ENCODE results near the gene CCDC3. TPM values are rescaled to one million over a fixed set of nuclear protein-coding genes. Genes with fewer than 3 reads are reported as not detected.

CCDC3 gene
- total and polyA plus RNA-seq, 2 experiments from 2014 or later, result not detected

GRCh38 chr10:12910835-12911234 is 90.7 kb downstream of the CCDC3 start:
- WGBS, 2 experiments (ENCODE audit: low coverage in 1 of 2, low lambda C conversion rate in 2 of 2, missing lambda C conversion rate in 2 of 2), result 39% methylated on average over 4 of the region's 4 CpGs
- in situ Hi-C loops (cut with MboI), result no loop called here

GRCh38 chr10:12909836-12910185 is 91.7 kb downstream of the CCDC3 start:
- in situ Hi-C loops (cut with MboI), result no loop called here
- 0 to 2% methylated on average over 3 of the region's 3 CpGs for WGBS, 2 experiments (ENCODE audit: low coverage in 1 of 2, low lambda C conversion rate in 2 of 2, missing lambda C conversion rate in 2 of 2)
- Histone ChIP-seq H3F3A (ENCODE audit: insufficient read depth) (no peaks in the 10 kb centered on the region), H3K27ac (no peak overlapping the region), H3K4me2 (ENCODE audit: unreplicated experiment) (no peak overlapping the region), H3K79me2 (ENCODE audit: insufficient read depth) (no peaks in the 10 kb centered on the region), H3K9ac (no peak overlapping the region), H4K20me1 (ENCODE audit: insufficient read depth) (no peaks in the 10 kb centered on the region), H3K4me1 (ENCODE audit: insufficient read depth) (no peaks in the 10 kb centered on the region), H3K9me3 (ENCODE audit: low read depth) (no peaks in the 10 kb centered on the region), H3K27me3 (replicated peaks; ENCODE audit: insufficient read depth) (no peaks in the 10 kb centered on the region; the same call in 1 of the 2 replicates), H3K36me3 (ENCODE audit: low read depth) (no peaks in the 10 kb centered on the region), H3K9me2 (ENCODE audit: insufficient read depth) (no peaks in the 10 kb centered on the region), H3K4me3 (no peak overlapping the region), H2AFZ (no peak overlapping the region)
- TF ChIP-seq EZH2phosphoT487 (IDR thresholded peaks at IDR 0.05; ENCODE audit: insufficient read depth, low read depth), result no peak
- no peak for DNase-seq

More at GRCh38 chr10:12910835-12911234, 90.7 kb downstream of the CCDC3 start:
- no peaks in the 10 kb centered on the region for H3K4me1 ChIP-seq (ENCODE audit: insufficient read depth)
- no peak overlapping the region for H3K4me3 ChIP-seq
- H3K79me2 ChIP-seq (ENCODE audit: insufficient read depth), result no peaks in the 10 kb centered on the region
- no peak for TF ChIP-seq EZH2phosphoT487 (IDR thresholded peaks at IDR 0.05; ENCODE audit: insufficient read depth, low read depth)
- TF ChIP-seq EZH2 (IDR thresholded peaks at IDR 0.05; ENCODE audit: insufficient read depth, poor library complexity, severe bottlenecking), result no peak
- H3K4me2 ChIP-seq (ENCODE audit: unreplicated experiment), result no peak overlapping the region
- H2AFZ ChIP-seq, result no peak overlapping the region
- no peaks in the 10 kb centered on the region for H3F3A ChIP-seq (ENCODE audit: insufficient read depth)
- H3K27ac ChIP-seq, result no peak overlapping the region
- no peaks in the 10 kb centered on the region for H3K9me2 ChIP-seq (ENCODE audit: insufficient read depth)
- H3K9ac ChIP-seq, result no peak overlapping the region
- H3K27me3 ChIP-seq (replicated peaks; ENCODE audit: insufficient read depth), result no peaks in the 10 kb centered on the region
- no peak for DNase-seq
- H4K20me1 ChIP-seq (ENCODE audit: insufficient read depth), result no peaks in the 10 kb centered on the region
- H3K9me3 ChIP-seq (ENCODE audit: low read depth), result no peaks in the 10 kb centered on the region
- no peaks in the 10 kb centered on the region for H3K36me3 ChIP-seq (ENCODE audit: low read depth)

- no peaks in the 10 kb centered on the region for H3F3A ChIP-seq (ENCODE audit: insufficient read depth)
- H3K36me3 ChIP-seq (ENCODE audit: low read depth), result no peaks in the 10 kb centered on the region
- H3K4me2 ChIP-seq (ENCODE audit: unreplicated experiment), result no peak overlapping the region
- H4K20me1 ChIP-seq (ENCODE audit: insufficient read depth), result no peaks in the 10 kb centered on the region
- TF ChIP-seq EZH2phosphoT487 (IDR thresholded peaks at IDR 0.05; ENCODE audit: insufficient read depth, low read depth), result no peak
- no peak for TF ChIP-seq EZH2 (IDR thresholded peaks at IDR 0.05; ENCODE audit: insufficient read depth, poor library complexity, severe bottlenecking)
- H2AFZ ChIP-seq, result no peak overlapping the region
- no peak overlapping the region for H3K9ac ChIP-seq
- in situ Hi-C loops (cut with MboI), result no loop called here
- H3K27ac ChIP-seq, result no peak overlapping the region
- DNase-seq, result no peak
- no peaks in the 10 kb centered on the region; the same call in 1 of the 2 replicates for H3K27me3 ChIP-seq (replicated peaks; ENCODE audit: insufficient read depth)
- H3K79me2 ChIP-seq (ENCODE audit: insufficient read depth), result no peaks in the 10 kb centered on the region
- H3K9me2 ChIP-seq (ENCODE audit: insufficient read depth), result no peaks in the 10 kb centered on the region
- no peaks in the 10 kb centered on the region for H3K9me3 ChIP-seq (ENCODE audit: low read depth)
- no peaks in the 10 kb centered on the region for H3K4me1 ChIP-seq (ENCODE audit: insufficient read depth)
- 67 to 73% methylated on average over 9 of the region's 9 CpGs for WGBS, 2 experiments (ENCODE audit: low coverage in 1 of 2, low lambda C conversion rate in 2 of 2, missing lambda C conversion rate in 2 of 2)
- no peak overlapping the region for H3K4me3 ChIP-seq
Measured at GRCh38 chr10:12909182-12909835, 92.2 kb downstream of the CCDC3 start.

GRCh38 chr10:12908773-12909172 is 92.7 kb downstream of the CCDC3 start:
- Histone ChIP-seq H3K36me3 (ENCODE audit: low read depth) (no peaks in the 10 kb centered on the region), H2AFZ (no peak overlapping the region), H3K4me1 (ENCODE audit: insufficient read depth) (no peaks in the 10 kb centered on the region), H3K79me2 (ENCODE audit: insufficient read depth) (no peaks in the 10 kb centered on the region), H3K4me3 (no peak overlapping the region), H3K9ac (no peak overlapping the region), H3F3A (ENCODE audit: insufficient read depth) (no peaks in the 10 kb centered on the region), H3K4me2 (ENCODE audit: unreplicated experiment) (no peak overlapping the region), H3K9me2 (ENCODE audit: insufficient read depth) (no peaks in the 10 kb centered on the region), H3K27ac (no peak overlapping the region), H4K20me1 (ENCODE audit: insufficient read depth) (no peaks in the 10 kb centered on the region), H3K27me3 (replicated peaks; ENCODE audit: insufficient read depth) (no peaks in the 10 kb centered on the region; the same call in 1 of the 2 replicates), H3K9me3 (ENCODE audit: low read depth) (no peaks in the 10 kb centered on the region)
- TF ChIP-seq EZH2 (IDR thresholded peaks at IDR 0.05; ENCODE audit: insufficient read depth, poor library complexity, severe bottlenecking) (no peak), EZH2phosphoT487 (IDR thresholded peaks at IDR 0.05; ENCODE audit: insufficient read depth, low read depth) (no peak)
- WGBS, 2 experiments (ENCODE audit: low coverage in 1 of 2, low lambda C conversion rate in 2 of 2, missing lambda C conversion rate in 2 of 2), result 68 to 74% methylated on average over 4 of the region's 4 CpGs
- in situ Hi-C loops (cut with MboI), result no loop called here
- DNase-seq, result no peak
